Left ventricle myocardium inferior (tissue), 1 donor: ENCODE results near the gene BCAR3. TPM values are rescaled to one million over a fixed set of nuclear protein-coding genes. Genes with fewer than 3 reads are reported as not detected.

Experiments
- DNase-seq: peaks from one replicate; pipeline ENCODE4 v3.0.0-alpha.2; 2020
- H3K27ac ChIP-seq: fragments of 200-600 bp; replicated peaks from 2 replicates; pipeline ENCODE4 v1.8.0; 2021
- H3K27me3 ChIP-seq: fragments of 200-600 bp; 2 replicates; pipeline ENCODE4 v1.8.0; 2021; ENCODE audit warnings: low read depth
- H3K36me3 ChIP-seq: fragments of 200-600 bp; 2 replicates; pipeline ENCODE4 v1.8.0; 2021
- H3K4me1 ChIP-seq: fragments of 200-600 bp; 2 replicates; pipeline ENCODE4 v1.8.0; 2021
- H3K4me3 ChIP-seq: fragments of 200-600 bp; 2 replicates; pipeline ENCODE4 v1.8.0; 2021; ENCODE audit warnings: mild to moderate bottlenecking, moderate library complexity
- H3K9me3 ChIP-seq: fragments of 200-600 bp; replicated peaks from 2 replicates; pipeline ENCODE4 v1.8.0; 2021
- intact Hi-C: fragments of 100-400 bp; cut with micrococcal nuclease; formaldehyde crosslinking; loops from one replicate; pipeline ENCODE4 v1.11.0; 2022
- total RNA-seq: library from RNA; stranded (reverse); fragmentation: NEBNext Ultra II Directional; extraction: Animal tissue kit (Norgen Biotek cat#: 25700); gene quantifications from one replicate; pipeline ENCODE4 v1.2.1, GENCODE V29; 2021
- TF ChIP-seq, protein P1 (sequence below): fragments of 200-600 bp; IDR thresholded peaks from 2 replicates; pipeline ENCODE4 v1.8.0; 2021; ENCODE audit warnings: antibody characterized with exemption, mild to moderate bottlenecking, borderline replicate concordance
- donor health status: DM: no; HTN: yes; CAD: no; lungs with severe emphysema.

The BCAR3 gene
- total RNA-seq, 1 donor from 2014 or later = 23.5 TPM

DNA sequence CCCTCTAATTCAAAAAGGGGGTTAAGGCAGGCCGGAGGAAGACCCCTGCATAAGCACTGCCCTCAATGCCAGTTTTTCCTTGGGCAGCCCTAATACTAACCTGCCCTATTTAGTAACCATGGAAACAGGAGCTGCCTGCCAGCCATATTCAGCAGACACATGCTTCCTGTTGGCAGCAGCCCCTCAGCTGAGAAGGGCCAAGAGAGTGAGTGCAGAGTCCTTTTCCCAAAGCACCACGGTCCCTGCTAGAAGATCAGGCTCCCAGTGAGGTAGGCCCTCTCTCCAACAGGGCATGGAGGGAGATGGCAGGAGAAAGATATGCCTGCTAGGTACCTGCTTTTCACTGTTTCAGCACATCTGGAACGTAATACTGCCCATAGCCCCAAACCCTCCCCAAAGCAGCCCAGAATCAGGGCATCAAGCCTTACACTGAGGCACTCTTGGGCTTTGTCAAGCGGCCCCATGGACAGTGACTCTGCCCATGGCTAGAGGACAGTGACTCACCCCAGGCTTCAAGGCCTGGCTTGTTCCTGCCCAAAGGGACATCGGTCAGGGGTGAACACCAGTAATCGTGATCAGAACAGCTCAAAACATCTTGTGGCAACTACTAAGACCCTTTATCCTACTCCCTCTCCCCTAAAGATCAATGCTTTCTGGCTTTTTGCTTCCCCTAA, 64.5 kb downstream of the BCAR3 start:
- intact Hi-C loops = no loop called here
- Histone ChIP-seq H3K9me3 (no peaks in the 10 kb centered on the region), H3K27me3 (no peaks in the 10 kb centered on the region), H3K27ac (peak overlapping the region; percentile 84), H3K4me1 (peaks cover 92% of the 10 kb centered on the region), H3K4me3 (peak overlapping the region; percentile 4), H3K36me3 (no peaks in the 10 kb centered on the region)
- TF ChIP-seq, protein P1, sequence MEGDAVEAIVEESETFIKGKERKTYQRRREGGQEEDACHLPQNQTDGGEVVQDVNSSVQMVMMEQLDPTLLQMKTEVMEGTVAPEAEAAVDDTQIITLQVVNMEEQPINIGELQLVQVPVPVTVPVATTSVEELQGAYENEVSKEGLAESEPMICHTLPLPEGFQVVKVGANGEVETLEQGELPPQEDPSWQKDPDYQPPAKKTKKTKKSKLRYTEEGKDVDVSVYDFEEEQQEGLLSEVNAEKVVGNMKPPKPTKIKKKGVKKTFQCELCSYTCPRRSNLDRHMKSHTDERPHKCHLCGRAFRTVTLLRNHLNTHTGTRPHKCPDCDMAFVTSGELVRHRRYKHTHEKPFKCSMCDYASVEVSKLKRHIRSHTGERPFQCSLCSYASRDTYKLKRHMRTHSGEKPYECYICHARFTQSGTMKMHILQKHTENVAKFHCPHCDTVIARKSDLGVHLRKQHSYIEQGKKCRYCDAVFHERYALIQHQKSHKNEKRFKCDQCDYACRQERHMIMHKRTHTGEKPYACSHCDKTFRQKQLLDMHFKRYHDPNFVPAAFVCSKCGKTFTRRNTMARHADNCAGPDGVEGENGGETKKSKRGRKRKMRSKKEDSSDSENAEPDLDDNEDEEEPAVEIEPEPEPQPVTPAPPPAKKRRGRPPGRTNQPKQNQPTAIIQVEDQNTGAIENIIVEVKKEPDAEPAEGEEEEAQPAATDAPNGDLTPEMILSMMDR = no peak
- peak; percentile 56 for DNase-seq

DNA sequence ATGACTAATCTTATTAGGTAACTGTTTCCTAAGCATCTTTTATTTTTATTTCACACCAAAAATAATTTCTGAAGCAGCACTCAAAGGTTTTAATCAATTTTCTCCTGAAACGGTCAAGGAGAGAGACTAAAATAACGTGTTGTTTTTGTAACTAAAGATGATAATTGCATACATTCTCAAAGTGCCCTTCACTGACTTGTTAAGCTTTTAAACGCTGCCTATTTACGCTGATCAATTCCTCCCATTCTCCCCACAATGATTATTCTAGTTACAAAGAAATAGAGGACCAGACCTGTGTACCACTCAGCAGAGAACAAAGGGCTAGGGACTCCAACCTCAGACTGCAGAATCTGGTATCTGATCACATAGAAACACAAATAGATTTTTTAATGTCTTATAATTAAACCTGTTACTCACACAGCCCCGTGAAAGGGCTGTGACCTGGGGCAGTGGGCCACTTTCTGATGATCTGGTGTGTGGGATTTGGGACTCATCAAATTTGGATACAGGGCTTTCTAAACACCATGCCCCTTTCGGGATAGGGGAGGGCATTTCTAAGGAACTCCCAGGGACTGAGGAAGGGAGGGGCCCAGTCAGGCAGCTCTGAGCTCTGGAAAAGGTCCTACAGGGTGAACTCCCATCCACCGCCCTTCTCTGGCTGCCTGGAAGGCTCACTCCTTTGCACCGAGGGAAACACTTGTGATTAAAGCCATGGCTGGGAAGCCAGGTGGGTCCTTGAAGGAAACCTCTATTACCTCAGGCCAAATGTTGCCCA, 65.2 kb downstream of the BCAR3 start:
- Histone ChIP-seq H3K27me3 (no peaks in the 10 kb centered on the region), H3K27ac (peak overlapping the region; percentile 84), H3K36me3 (no peaks in the 10 kb centered on the region), H3K9me3 (no peaks in the 10 kb centered on the region), H3K4me1 (peaks cover 92% of the 10 kb centered on the region), H3K4me3 (peak overlapping the region; percentile 4)
- no peak for DNase-seq
- TF ChIP-seq, protein P1 = no peak
- intact Hi-C loops = no loop called here

DNA sequence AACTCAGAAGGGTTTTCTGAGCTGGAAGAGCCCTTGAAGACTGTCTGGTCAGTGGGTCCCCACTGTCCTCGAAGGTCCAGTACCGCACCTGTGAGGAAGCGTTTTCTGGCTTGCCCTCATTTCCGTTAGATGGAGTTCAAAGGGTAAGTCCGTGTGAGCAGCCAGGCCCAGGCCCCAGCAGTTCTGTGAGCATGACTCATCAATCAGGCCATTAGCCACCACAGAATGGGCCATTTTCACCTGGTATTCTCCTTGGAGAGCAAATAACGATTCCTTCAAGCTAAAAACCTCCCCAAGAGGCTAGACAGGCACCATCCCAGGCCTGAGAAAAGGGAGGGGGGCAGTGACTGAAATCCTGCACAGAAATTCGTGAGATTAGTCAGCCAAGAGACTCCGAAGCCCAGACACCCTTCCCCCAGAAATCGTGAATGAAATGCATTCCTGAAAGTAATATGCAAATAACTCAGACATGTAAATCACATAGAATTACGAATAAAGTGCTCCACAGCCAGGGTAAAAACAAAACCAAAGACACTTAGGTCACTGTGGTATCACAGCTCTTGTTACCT, 66.0 kb downstream of the BCAR3 start:
- Histone ChIP-seq H3K4me3 (no peak overlapping the region), H3K4me1 (peaks cover 91% of the 10 kb centered on the region), H3K36me3 (no peaks in the 10 kb centered on the region), H3K27ac (peak overlapping the region; percentile 84), H3K27me3 (no peaks in the 10 kb centered on the region), H3K9me3 (no peaks in the 10 kb centered on the region)
- TF ChIP-seq, protein P1 = no peak
- intact Hi-C loops = no loop called here
- DNase-seq = no peak

DNA sequence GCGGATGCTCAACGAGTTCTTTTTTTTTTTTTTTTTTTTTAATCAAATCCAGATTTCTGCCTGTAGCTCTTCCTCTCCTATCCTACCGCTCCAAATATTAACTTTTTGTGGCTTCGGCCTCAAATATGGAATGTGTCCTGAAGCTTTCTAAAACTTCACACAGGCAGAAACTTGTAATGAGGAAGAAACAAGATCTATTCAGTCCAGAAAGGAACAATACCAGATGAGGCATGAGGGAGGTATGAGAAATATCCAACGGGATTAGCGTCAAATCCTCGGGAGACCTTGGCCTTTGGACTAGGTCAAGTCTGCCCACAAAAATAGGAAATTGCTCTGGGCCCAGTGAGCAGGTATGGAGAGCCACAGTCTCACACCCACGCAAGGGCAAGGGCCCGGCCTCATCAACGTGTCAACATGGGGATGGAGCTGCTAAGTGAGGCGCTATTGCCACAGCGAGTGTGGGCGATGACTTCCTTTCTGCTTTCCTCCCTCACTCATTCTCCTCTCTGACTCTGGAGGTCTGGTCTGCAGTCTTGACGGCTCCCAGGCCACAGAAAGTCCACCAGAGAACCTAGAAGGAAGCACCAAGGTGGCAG, 66.6 kb downstream of the BCAR3 start:
- no peaks in the 10 kb centered on the region for H3K36me3 ChIP-seq
- H3K4me3 ChIP-seq = no peak overlapping the region
- peak overlapping the region; percentile 84 for H3K27ac ChIP-seq
- TF ChIP-seq, protein P1 = no peak
- no peaks in the 10 kb centered on the region for H3K27me3 ChIP-seq
- no peak for DNase-seq
- intact Hi-C loops = no loop called here
- peaks cover 91% of the 10 kb centered on the region for H3K4me1 ChIP-seq
- H3K9me3 ChIP-seq = no peaks in the 10 kb centered on the region

DNA sequence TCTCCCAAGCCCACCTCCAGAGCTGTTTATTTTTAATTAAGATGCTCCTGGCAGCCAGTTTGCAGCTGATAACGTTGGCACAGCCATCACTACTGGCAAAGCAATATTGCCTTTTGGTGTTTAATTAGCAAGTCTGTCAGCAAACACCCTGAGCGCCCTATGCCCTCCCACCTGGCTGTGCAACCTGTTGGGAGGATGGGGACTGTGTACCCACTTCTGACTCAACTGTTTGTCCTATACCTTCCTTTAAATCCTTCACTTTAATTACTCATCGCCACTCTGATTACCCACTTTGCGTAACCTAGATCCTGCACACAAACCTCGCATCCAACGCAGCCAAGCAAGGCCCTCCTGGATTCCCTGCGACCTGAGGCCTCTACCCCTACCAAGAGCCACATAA, 67.1 kb downstream of the BCAR3 start:
- Histone ChIP-seq H3K4me1 (peaks cover 91% of the 10 kb centered on the region), H3K4me3 (peak overlapping the region; percentile 60), H3K27ac (peak overlapping the region; percentile 84), H3K36me3 (no peaks in the 10 kb centered on the region), H3K27me3 (no peaks in the 10 kb centered on the region), H3K9me3 (no peaks in the 10 kb centered on the region)
- no peak for DNase-seq
- intact Hi-C loops = no loop called here
- TF ChIP-seq, protein P1 = no peak
